Measurements from ENCODE around the gene CFAP52. TPM values are rescaled to one million over a fixed set of nuclear protein-coding genes. Genes with fewer than 3 reads are reported as not detected.

CFAP52 gene
- total and polyA plus RNA-seq, 2 of the 13 experiments (the other 11 are each of a cell fraction or from before 2014, with no cell fraction given), result not detected

DNA sequence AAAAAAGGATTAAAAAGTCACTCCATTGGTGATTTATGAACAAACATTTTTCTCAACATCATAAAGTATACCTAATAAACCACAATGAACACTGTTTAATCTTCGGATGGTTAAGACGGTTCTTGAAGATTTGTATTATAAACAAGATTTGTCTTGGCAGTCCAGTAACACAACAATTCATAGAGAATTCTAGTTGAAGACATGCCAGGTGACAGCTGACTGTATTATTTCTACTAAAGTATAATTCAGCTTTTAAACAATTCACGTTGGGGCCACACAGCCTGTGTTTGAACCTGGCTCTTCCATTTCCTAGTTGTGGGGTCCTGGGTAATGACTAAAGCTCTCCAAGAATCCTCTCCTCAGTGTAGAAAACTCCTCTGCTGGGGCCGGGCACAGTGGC, 22.8 kb upstream of the CFAP52 start (continued):
- TF ChIP-seq NFYC (CRISPR knock-in tag; IDR thresholded peaks at IDR 0.05), result no peak
- no peak for TF ChIP-seq ZNF589 (CRISPR knock-in tag; conservative IDR thresholded peaks at IDR 0.05)
- TF ChIP-seq, protein P1, sequence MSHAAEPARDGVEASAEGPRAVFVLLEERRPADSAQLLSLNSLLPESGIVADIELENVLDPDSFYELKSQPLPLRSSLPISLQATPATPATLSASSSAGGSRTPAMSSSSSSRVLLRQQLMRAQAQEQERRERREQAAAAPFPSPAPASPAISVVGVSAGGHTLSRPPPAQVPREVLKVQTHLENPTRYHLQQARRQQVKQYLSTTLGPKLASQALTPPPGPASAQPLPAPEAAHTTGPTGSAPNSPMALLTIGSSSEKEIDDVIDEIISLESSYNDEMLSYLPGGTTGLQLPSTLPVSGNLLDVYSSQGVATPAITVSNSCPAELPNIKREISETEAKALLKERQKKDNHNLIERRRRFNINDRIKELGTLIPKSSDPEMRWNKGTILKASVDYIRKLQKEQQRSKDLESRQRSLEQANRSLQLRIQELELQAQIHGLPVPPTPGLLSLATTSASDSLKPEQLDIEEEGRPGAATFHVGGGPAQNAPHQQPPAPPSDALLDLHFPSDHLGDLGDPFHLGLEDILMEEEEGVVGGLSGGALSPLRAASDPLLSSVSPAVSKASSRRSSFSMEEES (CRISPR knock-in tag; IDR thresholded peaks at IDR 0.05), result no peak
- no peak for TF ChIP-seq MAFF (IDR thresholded peaks at IDR 0.05; ENCODE audit: low read depth, low read length)
- TF ChIP-seq TSC22D2 (CRISPR knock-in tag; IDR thresholded peaks at IDR 0.05; ENCODE audit: borderline replicate concordance), result no peak
- TF ChIP-seq, protein P2, sequence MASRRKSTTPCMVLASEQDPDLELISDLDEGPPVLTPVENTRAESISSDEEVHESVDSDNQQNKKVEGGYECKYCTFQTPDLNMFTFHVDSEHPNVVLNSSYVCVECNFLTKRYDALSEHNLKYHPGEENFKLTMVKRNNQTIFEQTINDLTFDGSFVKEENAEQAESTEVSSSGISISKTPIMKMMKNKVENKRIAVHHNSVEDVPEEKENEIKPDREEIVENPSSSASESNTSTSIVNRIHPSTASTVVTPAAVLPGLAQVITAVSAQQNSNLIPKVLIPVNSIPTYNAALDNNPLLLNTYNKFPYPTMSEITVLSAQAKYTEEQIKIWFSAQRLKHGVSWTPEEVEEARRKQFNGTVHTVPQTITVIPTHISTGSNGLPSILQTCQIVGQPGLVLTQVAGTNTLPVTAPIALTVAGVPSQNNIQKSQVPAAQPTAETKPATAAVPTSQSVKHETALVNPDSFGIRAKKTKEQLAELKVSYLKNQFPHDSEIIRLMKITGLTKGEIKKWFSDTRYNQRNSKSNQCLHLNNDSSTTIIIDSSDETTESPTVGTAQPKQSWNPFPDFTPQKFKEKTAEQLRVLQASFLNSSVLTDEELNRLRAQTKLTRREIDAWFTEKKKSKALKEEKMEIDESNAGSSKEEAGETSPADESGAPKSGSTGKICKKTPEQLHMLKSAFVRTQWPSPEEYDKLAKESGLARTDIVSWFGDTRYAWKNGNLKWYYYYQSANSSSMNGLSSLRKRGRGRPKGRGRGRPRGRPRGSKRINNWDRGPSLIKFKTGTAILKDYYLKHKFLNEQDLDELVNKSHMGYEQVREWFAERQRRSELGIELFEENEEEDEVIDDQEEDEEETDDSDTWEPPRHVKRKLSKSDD (CRISPR knock-in tag; IDR thresholded peaks at IDR 0.05; ENCODE audit: low read depth), result no peak
- no peak for TF ChIP-seq ZNF274 (CRISPR knock-in tag; IDR thresholded peaks at IDR 0.05)
- TF ChIP-seq, protein P3, sequence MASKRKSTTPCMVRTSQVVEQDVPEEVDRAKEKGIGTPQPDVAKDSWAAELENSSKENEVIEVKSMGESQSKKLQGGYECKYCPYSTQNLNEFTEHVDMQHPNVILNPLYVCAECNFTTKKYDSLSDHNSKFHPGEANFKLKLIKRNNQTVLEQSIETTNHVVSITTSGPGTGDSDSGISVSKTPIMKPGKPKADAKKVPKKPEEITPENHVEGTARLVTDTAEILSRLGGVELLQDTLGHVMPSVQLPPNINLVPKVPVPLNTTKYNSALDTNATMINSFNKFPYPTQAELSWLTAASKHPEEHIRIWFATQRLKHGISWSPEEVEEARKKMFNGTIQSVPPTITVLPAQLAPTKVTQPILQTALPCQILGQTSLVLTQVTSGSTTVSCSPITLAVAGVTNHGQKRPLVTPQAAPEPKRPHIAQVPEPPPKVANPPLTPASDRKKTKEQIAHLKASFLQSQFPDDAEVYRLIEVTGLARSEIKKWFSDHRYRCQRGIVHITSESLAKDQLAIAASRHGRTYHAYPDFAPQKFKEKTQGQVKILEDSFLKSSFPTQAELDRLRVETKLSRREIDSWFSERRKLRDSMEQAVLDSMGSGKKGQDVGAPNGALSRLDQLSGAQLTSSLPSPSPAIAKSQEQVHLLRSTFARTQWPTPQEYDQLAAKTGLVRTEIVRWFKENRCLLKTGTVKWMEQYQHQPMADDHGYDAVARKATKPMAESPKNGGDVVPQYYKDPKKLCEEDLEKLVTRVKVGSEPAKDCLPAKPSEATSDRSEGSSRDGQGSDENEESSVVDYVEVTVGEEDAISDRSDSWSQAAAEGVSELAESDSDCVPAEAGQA (IDR thresholded peaks at IDR 0.05; ENCODE audit: low read depth), result no peak
- TF ChIP-seq, protein P3 (CRISPR knock-in tag; IDR thresholded peaks at IDR 0.05; ENCODE audit: borderline replicate concordance), result no peak
- TF ChIP-seq DPF2 (CRISPR knock-in tag; IDR thresholded peaks at IDR 0.05; ENCODE audit: borderline replicate concordance, low read depth), result no peak
- no peak for TF ChIP-seq ZNF883 (CRISPR knock-in tag; IDR thresholded peaks at IDR 0.05; ENCODE audit: not compliant biosample characterization)
- TF ChIP-seq, protein P4, sequence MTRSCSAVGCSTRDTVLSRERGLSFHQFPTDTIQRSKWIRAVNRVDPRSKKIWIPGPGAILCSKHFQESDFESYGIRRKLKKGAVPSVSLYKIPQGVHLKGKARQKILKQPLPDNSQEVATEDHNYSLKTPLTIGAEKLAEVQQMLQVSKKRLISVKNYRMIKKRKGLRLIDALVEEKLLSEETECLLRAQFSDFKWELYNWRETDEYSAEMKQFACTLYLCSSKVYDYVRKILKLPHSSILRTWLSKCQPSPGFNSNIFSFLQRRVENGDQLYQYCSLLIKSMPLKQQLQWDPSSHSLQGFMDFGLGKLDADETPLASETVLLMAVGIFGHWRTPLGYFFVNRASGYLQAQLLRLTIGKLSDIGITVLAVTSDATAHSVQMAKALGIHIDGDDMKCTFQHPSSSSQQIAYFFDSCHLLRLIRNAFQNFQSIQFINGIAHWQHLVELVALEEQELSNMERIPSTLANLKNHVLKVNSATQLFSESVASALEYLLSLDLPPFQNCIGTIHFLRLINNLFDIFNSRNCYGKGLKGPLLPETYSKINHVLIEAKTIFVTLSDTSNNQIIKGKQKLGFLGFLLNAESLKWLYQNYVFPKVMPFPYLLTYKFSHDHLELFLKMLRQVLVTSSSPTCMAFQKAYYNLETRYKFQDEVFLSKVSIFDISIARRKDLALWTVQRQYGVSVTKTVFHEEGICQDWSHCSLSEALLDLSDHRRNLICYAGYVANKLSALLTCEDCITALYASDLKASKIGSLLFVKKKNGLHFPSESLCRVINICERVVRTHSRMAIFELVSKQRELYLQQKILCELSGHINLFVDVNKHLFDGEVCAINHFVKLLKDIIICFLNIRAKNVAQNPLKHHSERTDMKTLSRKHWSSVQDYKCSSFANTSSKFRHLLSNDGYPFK (CRISPR knock-in tag; IDR thresholded peaks at IDR 0.05; ENCODE audit: borderline replicate concordance), result no peak
- no peak for TF ChIP-seq IRF2 (CRISPR knock-in tag; IDR thresholded peaks at IDR 0.05)
